Thyroid gland (tissue), 4 donors: Measurements from ENCODE around the gene KRTAP10-1. TPM values are rescaled to one million over a fixed set of nuclear protein-coding genes. Genes with fewer than 3 reads are reported as not detected.

Experiments
- DNase-seq, 2 donors: peaks; one replicate each; pipeline ENCODE4 v3.0.0-alpha.2; 2019
- H3K27ac ChIP-seq, 3 donors: fragments of 200-600 bp; sonication (generic); 1 replicate in 2 of 3; 2 replicates in 1 of 3; pipeline ENCODE4 v1.5.1; 2016 to 2019; ENCODE audit warnings: mild to moderate bottlenecking in 1 of 3, moderate library complexity in 1 of 3
- H3K27me3 ChIP-seq: fragments of 200-600 bp; sonication (generic); one replicate; pipeline ENCODE4 v1.5.1; 2019
- H3K36me3 ChIP-seq, 2 donors: fragments of 200-600 bp; sonication (generic); one replicate each; pipeline ENCODE4 v1.5.1; 2016 to 2019
- H3K4me1 ChIP-seq, 2 donors: fragments of 200-600 bp; sonication (generic); one replicate each; pipeline ENCODE4 v1.5.1; 2017 to 2019
- H3K4me3 ChIP-seq, 3 donors: fragments of 200-600 bp; sonication (generic); replicated peaks in 1 of 3; 1 replicate in 2 of 3; 2 replicates in 1 of 3; pipeline ENCODE4 v1.5.1; 2016; ENCODE audit warnings: mild to moderate bottlenecking in 1 of 3
- H3K9me3 ChIP-seq: fragments of 200-600 bp; sonication (generic); one replicate; pipeline ENCODE4 v1.5.1; 2017
- POLR2A ChIP-seq, 2 donors: fragments of 450-650 bp; IDR thresholded peaks; one replicate each; pipeline ENCODE4 v1.6.1; 2017; ENCODE audit warnings: antibody characterized with exemption in 2 of 2, mild to moderate bottlenecking in 2 of 2, moderate library complexity in 1 of 2
- WGBS, 2 donors: methylation state at CpG; one replicate each; pipeline ENCODE4 v1.1.5; 2017; 5-methylcytosine and 5-hydroxymethylcytosine counted together
- intact Hi-C: fragments of 100-400 bp; cut with DNase I; formaldehyde crosslinking; loops from one replicate; pipeline ENCODE4 v1.15.1; 2023
- total RNA-seq, 4 donors: library from RNA; depleted of rRNA; stranded (reverse); fragments of >200 nt; gene quantifications; one replicate each; pipeline ENCODE4 v1.2.3, GENCODE V29; 2016
- TF ChIP-seq, protein P1 (sequence below), 6 experiments: fragments of 200-600 bp in 3 of 6; fragments of 450-650 bp in 3 of 6; sonication (generic) in 3 of 6; IDR thresholded peaks; one replicate each; pipeline ENCODE4 v1.5.1; 2016 to 2019; ENCODE audit warnings: antibody characterized with exemption in 6 of 6, mild to moderate bottlenecking in 2 of 6, inconsistent platforms in 1 of 6, moderate library complexity in 1 of 6

Gene KRTAP10-1, protein sequence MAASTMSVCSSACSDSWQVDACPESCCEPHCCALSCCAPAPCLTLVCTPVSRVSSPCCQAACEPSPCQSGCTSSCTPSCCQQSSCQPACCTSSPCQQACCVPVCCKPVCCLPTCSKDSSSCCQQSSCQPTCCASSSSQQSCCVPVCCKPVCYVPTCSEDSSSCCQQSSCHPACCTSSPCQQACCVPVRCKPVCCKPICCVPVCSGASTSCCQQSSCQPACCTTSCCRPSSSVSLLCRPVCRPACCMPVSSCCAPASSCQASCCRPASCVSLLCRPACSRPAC
- not detected for total RNA-seq

DNA sequence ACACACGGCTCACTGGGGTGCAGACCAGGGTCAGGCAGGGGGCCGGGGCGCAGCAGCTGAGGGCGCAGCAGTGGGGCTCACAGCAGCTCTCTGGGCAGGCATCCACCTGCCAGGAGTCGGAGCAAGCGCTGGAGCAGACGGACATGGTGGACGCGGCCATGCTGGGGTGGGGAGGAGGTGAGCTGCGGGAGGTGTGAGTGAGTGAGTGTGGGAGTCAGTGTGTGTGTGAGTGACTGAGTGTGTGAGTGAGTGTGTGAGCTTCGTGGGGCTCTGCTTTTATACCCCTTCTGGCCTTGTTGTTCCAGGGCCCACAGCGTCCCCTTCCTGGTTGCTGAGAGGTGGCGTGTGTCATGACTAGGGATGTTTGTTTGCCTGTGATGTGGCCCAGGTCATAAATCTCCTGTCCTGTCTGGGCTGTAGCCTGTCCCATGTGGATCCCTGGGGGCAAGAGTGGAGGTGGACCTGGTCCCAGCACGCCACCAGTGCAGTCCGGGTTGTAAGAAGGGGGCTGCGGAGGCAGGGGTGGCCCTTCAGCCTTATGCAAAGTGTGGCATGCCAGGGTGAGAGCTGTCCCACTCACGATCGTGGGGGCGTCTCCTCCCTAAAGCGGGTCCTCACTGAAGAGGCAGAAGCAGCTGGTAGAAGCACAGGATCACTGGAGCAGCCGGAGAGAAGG, at the start of gene KRTAP10-1:
TSS of gene KRTAP10-1 (minus strand) at position 205 of the 676 bp plus-strand sequence. CDS start at position 160, 45 bp downstream.
- no peak for TF ChIP-seq POLR2A (IDR thresholded peaks at IDR 0.05)
- TF ChIP-seq, protein P1, sequence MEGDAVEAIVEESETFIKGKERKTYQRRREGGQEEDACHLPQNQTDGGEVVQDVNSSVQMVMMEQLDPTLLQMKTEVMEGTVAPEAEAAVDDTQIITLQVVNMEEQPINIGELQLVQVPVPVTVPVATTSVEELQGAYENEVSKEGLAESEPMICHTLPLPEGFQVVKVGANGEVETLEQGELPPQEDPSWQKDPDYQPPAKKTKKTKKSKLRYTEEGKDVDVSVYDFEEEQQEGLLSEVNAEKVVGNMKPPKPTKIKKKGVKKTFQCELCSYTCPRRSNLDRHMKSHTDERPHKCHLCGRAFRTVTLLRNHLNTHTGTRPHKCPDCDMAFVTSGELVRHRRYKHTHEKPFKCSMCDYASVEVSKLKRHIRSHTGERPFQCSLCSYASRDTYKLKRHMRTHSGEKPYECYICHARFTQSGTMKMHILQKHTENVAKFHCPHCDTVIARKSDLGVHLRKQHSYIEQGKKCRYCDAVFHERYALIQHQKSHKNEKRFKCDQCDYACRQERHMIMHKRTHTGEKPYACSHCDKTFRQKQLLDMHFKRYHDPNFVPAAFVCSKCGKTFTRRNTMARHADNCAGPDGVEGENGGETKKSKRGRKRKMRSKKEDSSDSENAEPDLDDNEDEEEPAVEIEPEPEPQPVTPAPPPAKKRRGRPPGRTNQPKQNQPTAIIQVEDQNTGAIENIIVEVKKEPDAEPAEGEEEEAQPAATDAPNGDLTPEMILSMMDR (IDR thresholded peaks at IDR 0.05) = no peak
- 77 to 87% methylated on average over 14 to 19 of the region's 21 CpGs for WGBS, 2 donors
- Histone ChIP-seq H3K36me3 (no peaks in the 10 kb centered on the region), H3K4me1 (no peaks in the 10 kb centered on the region), H3K27me3 (no peaks in the 10 kb centered on the region), H3K4me3 (no peak within 1 kb of the TSS), H3K9me3 (no peaks in the 10 kb centered on the region), H3K27ac (no peak within 1 kb of the TSS)
- DNase-seq = no peak
- intact Hi-C loops = no loop called here

- WGBS, 2 donors = 98 to 100% methylated on average over 2 of the region's 2 CpGs
- no peak overlapping the region for H3K27ac ChIP-seq
- H3K27me3 ChIP-seq = no peaks in the 10 kb centered on the region
- no peak for DNase-seq
- intact Hi-C loops = no loop called here
- H3K36me3 ChIP-seq = no peaks in the 10 kb centered on the region
- no peak overlapping the region for H3K4me3 ChIP-seq
- no peaks in the 10 kb centered on the region for H3K9me3 ChIP-seq
- no peaks in the 10 kb centered on the region for H3K4me1 ChIP-seq
- TF ChIP-seq, protein P1 (IDR thresholded peaks at IDR 0.05) = no peak
Measured at GRCh38 chr21:44589094-44589493, 49.1 kb upstream of the KRTAP10-1 start.

- no peak for DNase-seq
- Histone ChIP-seq H3K4me1 (no peaks in the 10 kb centered on the region), H3K36me3 (no peaks in the 10 kb centered on the region), H3K9me3 (no peaks in the 10 kb centered on the region), H3K27ac (no peak overlapping the region), H3K4me3 (no peak overlapping the region), H3K27me3 (no peaks in the 10 kb centered on the region)
- TF ChIP-seq, protein P1 (IDR thresholded peaks at IDR 0.05) = no peak
- TF ChIP-seq POLR2A (IDR thresholded peaks at IDR 0.05) = no peak
- 85 to 92% methylated on average over 3 of the region's 3 CpGs for WGBS, 2 donors
- intact Hi-C loops = no loop called here
Measured at GRCh38 chr21:44585892-44586291, 45.9 kb upstream of the KRTAP10-1 start.

GRCh38 chr21:44583800-44584147, 43.8 kb upstream of the KRTAP10-1 start:
- WGBS, 2 donors = 87% methylated on average over 6 of the region's 6 CpGs
- H3K27me3 ChIP-seq = no peaks in the 10 kb centered on the region
- H3K27ac ChIP-seq = no peak overlapping the region
- no peaks in the 10 kb centered on the region for H3K4me1 ChIP-seq
- no peak for TF ChIP-seq POLR2A (IDR thresholded peaks at IDR 0.05)
- TF ChIP-seq, protein P1 (IDR thresholded peaks at IDR 0.05) = no peak
- H3K9me3 ChIP-seq = no peaks in the 10 kb centered on the region
- no peaks in the 10 kb centered on the region for H3K36me3 ChIP-seq
- intact Hi-C loops = no loop called here
- H3K4me3 ChIP-seq = no peak overlapping the region
- DNase-seq = no peak

DNA sequence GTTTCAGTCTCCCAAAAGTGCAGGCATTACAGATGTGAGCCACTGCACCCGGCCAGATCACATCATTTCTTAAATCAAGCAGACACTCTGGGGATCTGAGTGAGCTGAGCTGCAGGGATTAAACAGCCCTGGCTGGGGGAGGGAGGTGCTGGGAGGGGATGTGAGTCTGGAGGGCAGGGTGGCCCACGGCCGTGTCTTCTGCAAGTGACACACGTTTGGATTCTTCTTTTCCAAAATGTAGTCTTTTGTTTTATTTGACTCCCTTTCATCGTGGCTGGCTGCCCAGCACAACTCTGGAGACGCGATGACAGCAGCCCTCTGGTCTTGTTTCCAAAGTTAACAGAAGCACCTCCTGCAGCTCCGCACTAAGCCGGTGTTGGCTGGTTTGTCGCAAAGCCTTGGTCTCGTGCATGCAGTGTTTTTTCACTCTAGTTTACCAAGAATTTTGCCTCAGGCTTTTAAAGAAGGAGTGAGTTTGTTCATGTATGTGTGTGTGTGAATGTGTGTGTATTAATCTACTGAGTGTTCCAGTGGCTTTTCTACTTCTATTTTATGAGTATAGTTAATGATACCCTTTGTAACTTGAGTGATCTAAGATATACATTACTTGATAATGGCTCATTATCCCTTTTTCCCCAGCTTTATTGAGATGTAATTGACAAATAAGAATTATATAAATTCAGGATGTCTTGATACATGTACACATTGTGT, 43.2 kb upstream of the KRTAP10-1 start:
- intact Hi-C loops = no loop called here
- Histone ChIP-seq H3K9me3 (no peaks in the 10 kb centered on the region), H3K27me3 (no peaks in the 10 kb centered on the region), H3K4me3 (no peak overlapping the region), H3K36me3 (no peaks in the 10 kb centered on the region), H3K27ac (no peak overlapping the region), H3K4me1 (no peaks in the 10 kb centered on the region)
- peak; percentile 54 to 79 for DNase-seq
- TF ChIP-seq, protein P1 (IDR thresholded peaks at IDR 0.05) = no peak
- no peak for TF ChIP-seq POLR2A (IDR thresholded peaks at IDR 0.05)
- 8 to 9% methylated on average over 11 of the region's 11 CpGs for WGBS, 2 donors
